GM19468 (cell line): Measurements from ENCODE around the gene PSME3.

ENCODE experiments used
- ATAC-seq: cut with Tn5 transposase; IDR thresholded peaks from one replicate; pipeline ENCODE4 v1.9.1; 2021; ENCODE audit warnings: mild to moderate bottlenecking, moderate library complexity, moderate number of reproducible peaks; ENCODE audit not compliant: unreplicated experiment; ENCODE audit errors: extremely low read depth

PSME3 gene

DNA sequence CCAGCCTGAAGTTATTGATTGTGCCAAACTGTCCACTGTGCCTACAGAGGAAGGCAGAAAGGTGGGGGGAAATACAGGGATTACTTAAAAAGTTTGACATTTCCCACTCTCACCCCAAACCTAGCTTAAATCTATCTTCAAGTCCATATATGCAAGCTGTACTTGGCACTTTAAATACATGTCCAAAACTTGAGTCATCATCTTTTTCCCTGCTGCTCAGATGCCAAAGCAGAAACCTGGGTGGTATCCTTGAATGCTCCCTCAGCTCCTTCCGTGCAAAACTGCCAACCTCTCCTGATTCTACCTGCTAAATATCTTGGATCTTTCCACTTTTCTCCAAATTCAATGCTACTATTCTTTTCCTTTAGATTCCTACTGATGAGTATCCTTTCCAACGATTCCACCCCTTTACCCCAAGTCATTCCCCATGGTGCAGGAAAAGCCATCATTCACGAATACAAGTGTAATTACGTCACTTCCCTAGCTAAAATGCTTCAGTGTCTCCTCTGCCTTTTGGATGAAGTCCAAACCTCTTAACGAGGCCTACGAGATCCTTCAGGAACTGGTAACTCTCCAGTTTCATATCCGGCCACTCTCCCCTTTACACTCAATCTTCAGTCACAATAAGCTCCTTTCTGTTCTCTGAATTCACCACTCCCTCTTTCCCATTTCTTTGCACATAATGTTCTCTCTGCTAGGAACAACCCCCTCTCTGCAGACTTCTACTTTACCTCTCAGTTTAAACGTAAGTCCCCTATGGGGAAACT, 18.4 kb upstream of the PSME3 start:
- no peak for ATAC-seq

- ATAC-seq, result no peak
Observed at GRCh38 chr17:42817866-42818265, 15.3 kb upstream of the PSME3 start.

DNA sequence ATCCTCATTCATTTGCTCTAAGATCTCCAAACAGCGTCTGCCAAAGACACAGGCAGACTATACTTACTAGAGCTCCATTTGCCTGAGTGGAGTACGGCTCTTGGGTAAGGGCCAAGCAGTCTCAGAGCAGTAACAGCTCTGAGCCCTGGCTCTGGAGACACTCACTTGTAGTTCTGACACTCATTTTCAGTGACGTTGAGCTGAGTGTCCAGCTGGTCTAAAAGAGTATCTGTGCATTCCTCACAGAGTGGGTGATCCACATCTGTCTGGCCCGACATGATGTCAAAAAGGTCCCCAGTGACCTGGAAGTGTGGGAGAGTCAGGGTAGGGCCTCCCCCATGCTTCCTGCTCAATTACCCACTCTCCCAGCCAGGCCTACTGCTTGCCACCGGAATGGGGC, 14.8 kb upstream of the PSME3 start:
- ATAC-seq, result no peak

DNA sequence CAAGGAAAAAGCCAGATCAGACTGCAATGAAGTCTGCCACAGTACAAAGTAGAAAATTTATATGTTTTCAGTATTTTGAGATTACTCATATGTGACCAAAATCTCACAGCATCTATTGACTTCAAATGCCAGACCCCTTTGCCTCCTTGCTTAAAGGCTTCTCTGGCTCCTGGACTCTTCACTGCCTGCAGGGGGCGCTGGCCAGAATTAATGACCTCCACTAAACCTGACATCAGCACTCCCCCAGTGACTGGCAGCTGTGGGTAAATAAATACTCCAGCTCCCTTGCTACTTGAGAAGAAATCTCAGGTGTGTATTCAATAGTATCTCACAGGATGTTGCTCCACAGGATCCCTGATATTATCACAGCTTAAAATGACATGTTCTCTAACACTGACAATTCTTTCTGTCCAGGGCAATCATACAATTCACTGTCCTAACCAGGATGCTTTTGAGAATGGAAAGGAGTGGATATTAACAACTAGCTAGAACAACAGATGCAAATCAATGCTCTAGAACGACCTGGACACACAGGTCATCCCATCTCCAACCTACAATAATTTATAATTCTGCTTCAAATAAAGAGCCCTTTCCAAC, 13.2 kb upstream of the PSME3 start:
- ATAC-seq, result no peak

DNA sequence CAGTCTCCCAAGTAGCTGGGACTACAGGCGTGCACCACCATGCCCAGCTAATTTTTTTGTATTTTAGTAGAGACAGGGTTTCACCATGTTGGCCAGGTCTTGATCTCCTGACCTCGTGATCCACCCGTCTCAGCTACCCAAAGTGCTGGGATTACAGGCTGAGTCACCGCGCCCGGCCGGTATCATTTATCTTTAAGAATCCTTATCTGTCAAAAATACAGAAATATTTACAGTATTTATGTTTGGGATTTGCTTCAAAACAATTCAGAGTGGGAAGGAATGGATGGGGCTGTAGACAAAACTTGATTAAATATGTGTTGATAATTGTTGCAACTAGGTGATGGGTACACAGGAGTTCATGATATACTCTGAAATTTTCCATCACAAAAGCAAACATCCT, 12.0 kb upstream of the PSME3 start:
- ATAC-seq, result no peak

GRCh38 chr17:42827472-42827871, 5.7 kb upstream of the PSME3 start:
- ATAC-seq, result no peak

- ATAC-seq, result no peak
Observed at GRCh38 chr17:42830971-42831370, 2.2 kb upstream of the PSME3 start.

- no peak for ATAC-seq
Observed at GRCh38 chr17:42832213-42832933, 824 bp upstream of the PSME3 start.

DNA sequence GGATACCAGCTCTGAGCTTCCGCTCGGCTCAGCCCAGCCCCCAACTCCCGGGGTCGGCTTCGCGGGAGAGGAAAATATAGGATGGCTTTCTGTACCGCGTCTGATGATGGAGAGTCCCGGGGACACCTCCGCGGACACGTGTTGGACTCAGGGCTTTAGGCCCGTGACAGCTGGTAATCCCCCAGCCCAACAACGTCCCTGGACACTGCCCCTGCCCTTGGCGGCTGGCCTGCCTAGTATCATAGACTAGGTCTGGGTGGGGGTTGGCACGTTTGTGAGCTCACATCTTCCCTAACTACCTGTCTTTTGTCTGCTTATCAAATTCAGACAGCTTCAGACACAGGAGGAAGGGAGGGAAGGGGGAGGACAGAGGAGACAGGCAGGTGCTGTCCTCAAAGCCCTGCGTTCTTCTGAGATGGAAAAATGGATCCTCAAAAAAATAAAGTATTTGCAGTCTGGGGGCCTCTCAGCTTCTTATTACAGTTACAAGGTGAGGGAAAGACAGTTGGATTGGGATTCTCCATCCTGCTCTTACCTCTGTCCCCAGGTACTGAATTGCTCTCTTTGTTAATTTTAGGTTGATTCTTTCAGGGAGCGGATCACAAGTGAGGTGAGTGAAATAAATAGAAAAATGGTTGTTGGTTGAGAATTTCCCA, 698 bp downstream of the PSME3 start:
- ATAC-seq, result no peak

DNA sequence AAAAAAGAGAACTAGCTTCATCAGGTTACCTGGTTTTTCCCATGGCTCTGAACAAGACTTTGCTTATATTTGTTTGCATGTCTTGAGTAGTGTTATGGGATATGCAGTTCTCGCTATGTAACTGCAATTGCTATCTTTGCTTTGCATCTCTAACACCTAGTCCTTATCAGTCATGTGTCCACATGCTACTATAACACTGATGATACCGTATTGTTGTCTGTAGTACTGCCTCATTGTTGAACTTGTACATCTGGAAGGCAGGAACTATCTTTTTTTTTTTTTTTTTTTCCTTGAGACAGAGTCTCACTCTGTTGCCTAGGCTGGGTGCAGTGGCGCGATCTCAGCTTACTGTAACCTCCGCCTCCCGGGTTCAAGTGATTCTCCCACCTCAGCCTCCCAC, 2.5 kb downstream of the PSME3 start:
- ATAC-seq, result no peak

DNA sequence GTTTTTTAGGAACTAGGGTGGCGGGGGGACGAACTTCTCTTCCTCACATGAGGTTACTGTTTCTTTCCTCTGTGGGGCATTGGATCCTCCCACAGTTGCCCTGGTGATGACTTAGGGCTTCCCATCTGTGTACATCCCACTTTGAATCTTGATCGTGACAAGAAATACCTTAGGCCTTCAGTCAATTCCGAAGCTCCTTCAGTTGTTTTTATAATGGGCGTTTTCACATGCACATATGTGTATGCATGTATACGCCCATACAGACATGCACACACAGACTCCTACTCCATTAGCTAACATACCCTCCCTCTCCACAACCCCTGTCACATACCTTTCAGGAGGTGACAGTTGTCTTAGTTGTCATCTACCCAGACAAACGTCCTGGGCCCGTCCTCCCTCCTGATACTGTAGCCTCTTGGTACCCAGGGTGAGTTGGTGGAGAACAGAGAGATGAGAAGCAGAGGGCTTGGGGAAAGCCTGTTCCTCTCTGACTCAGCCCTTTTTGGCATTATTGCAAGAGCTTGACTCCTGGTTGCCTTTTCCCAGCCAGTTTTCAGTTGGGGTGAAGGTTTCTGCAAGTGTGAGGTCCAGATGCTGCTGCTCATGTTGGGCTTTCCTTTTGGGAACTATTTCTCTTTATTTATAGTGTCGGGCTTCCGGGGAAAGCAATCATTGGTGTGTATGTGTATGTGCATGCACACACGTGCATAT, 8.9 kb downstream of the PSME3 start:
- no peak for ATAC-seq

GRCh38 chr17:42843358-42843934, 10.2 kb downstream of the PSME3 start:
- no peak for ATAC-seq

- no peak for ATAC-seq
Observed at GRCh38 chr17:42844271-42844670, 11.1 kb downstream of the PSME3 start, which contains the start of gene AOC2. AOC2 (plus strand) TSS chr17:42844580; CDS start chr17:42844627, 47 bp downstream.

DNA sequence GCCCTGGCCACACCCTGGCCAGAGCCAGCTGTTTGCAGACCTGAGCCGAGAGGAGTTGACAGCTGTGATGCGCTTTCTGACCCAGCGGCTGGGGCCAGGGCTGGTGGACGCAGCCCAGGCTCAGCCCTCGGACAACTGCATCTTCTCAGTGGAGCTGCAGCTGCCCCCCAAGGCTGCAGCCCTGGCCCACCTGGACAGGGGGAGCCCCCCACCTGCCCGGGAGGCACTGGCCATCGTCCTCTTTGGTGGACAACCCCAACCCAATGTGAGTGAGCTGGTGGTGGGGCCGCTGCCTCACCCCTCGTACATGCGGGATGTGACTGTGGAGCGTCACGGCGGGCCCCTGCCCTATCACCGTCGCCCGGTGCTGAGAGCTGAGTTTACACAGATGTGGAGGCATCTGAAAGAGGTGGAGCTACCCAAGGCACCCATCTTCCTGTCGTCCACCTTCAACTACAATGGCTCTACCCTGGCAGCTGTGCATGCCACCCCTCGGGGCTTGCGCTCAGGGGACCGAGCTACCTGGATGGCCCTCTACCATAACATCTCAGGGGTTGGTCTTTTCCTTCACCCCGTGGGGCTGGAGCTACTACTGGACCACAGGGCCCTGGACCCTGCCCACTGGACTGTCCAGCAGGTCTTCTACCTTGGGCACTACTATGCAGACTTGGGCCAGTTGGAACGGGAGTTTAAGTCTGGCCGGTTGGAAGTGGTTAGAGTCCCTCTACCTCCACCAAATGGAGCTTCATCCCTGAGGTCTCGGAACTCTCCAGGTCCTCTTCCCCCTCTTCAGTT, 11.8 kb downstream of the PSME3 start:
- ATAC-seq, result no peak

DNA sequence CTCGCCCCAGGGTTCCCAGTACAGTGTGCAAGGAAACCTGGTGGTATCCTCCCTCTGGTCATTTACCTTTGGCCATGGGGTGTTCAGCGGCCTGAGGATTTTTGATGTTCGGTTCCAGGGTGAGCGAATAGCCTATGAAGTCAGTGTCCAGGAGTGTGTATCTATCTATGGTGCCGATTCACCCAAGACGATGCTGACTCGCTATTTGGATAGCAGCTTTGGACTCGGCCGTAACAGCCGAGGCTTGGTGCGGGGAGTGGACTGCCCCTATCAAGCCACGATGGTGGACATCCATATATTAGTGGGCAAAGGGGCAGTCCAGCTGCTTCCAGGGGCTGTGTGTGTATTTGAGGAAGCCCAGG, 12.3 kb downstream of the PSME3 start:
- no peak for ATAC-seq

DNA sequence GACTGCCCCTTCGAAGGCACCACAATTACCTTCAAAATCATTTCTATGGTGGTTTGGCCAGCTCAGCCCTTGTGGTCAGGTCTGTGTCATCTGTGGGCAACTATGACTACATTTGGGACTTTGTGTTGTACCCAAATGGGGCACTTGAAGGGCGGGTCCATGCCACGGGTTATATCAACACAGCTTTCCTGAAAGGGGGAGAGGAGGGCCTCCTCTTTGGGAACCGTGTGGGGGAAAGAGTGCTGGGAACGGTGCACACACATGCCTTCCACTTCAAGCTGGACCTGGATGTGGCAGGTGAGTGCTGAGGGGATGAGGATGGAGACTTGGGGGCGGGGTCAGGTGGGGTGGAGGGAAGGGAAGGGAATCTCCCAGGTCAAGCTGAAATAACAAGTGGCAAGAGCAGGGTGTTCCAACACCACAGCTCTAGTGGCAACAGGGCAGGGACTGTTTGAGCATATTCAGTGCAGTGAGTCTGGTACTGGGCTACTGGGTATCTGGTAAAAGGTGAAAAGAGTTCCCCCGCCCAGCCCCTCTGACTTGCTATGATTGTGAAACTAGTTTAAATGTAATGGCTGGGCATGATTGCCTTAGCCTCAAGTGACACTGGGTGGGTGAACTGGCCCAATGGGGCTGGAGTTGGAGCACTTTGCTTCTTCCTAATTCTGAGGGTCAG, 12.9 kb downstream of the PSME3 start:
- no peak for ATAC-seq

DNA sequence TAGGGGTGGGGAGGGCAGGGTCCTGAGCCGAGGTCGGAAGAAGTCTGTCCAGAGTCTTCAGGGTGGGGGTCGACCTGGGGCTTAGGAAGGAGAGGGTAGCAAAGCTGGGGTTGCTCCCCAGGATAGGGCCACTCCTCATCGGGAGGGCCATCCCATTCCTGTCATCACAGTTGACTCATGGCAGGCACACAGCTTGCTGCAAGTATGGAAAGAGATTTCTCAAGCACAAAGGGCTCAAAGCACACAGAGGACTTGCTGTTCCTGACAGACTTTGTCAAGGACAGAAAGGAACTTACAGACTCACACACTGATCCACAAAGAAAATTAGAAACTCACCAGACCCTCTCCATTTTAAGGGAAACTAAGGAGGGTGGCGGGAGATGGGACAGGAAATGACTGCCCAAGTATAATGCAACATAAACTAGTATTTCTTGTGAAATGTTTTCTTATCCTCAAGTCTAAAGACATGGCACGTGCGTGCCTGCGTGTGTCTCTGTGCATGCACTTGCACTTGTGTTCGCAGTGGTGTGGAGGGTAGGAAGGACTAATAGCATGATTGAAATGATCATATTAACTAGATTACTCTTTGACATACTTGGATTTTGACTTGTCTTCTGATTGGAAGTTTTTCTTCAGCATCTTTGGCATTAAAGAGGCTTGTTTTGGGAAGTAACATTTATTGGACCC, 13.5 kb downstream of the PSME3 start:
- ATAC-seq, result no peak

- ATAC-seq, result no peak
Observed at GRCh38 chr17:42848093-42848492, 14.9 kb downstream of the PSME3 start.
